MCF 10A (cell line): ENCODE data around the gene CHST9. TPM values are rescaled to one million over a fixed set of nuclear protein-coding genes. Genes with fewer than 3 reads are reported as not detected.

ENCODE experiments used
- BruUV-seq: library from RNA; stranded (reverse); fragments of 400-500 nt; replicated peaks from 2 replicates; lab custom pipeline; 2021; lab: Mats Ljungman, UMichigan
- CTCF ChIA-PET: fragments of 300-600 bp; sonication (Branson Sonifier 250); formaldehyde crosslinking; extraction: SDS; loops from one replicate; lab custom pipeline; 2021; ENCODE audit warnings: antibody characterized with exemption, inconsistent platforms; lab: Yijun Ruan, JAX
- POLR2A ChIA-PET: fragments of 300-600, 350-650 bp; sonication (Branson Sonifier 250); formaldehyde crosslinking; extraction: SDS; loops from one replicate; lab custom pipeline; 2020; ENCODE audit warnings: antibody characterized with exemption, inconsistent platforms; lab: Yijun Ruan, JAX
- DNase-seq: peaks from one replicate; pipeline ENCODE4 v3.0.0-alpha.2; 2018; ENCODE audit not compliant: unreplicated experiment
- H3K27ac Mint-ChIP-seq: one replicate; pipeline ENCODE4 v1.8.0; 2022; ENCODE audit warnings: mild to moderate bottlenecking, low read depth, mixed read lengths; ENCODE audit not compliant: unreplicated experiment
- H3K27me3 Mint-ChIP-seq: one replicate; pipeline ENCODE4 v1.8.0; 2022; ENCODE audit warnings: mixed read lengths; ENCODE audit not compliant: insufficient read depth, unreplicated experiment
- H3K36me3 Mint-ChIP-seq: one replicate; pipeline ENCODE4 v1.8.0; 2022; ENCODE audit warnings: mild to moderate bottlenecking, moderate library complexity, mixed read lengths; ENCODE audit not compliant: insufficient read depth, unreplicated experiment
- H3K4me1 Mint-ChIP-seq: one replicate; pipeline ENCODE4 v1.8.0; 2022; ENCODE audit warnings: mixed read lengths; ENCODE audit not compliant: insufficient read depth, unreplicated experiment
- H3K4me3 Mint-ChIP-seq: one replicate; pipeline ENCODE4 v1.8.0; 2022; ENCODE audit warnings: mild to moderate bottlenecking, moderate library complexity, mixed read lengths; ENCODE audit not compliant: unreplicated experiment
- H3K9me3 Mint-ChIP-seq: one replicate; pipeline ENCODE4 v1.8.0; 2022; ENCODE audit warnings: mixed read lengths; ENCODE audit not compliant: unreplicated experiment
- CTCF ChIP-seq: fragments of 200-600 bp; IDR thresholded peaks from one replicate; pipeline ENCODE4 v1.8.0; 2022; ENCODE audit warnings: antibody characterized with exemption, mild to moderate bottlenecking; ENCODE audit not compliant: unreplicated experiment
- intact Hi-C: fragments of 100-400 bp; cut with micrococcal nuclease; formaldehyde crosslinking; loops from 2 replicates; pipeline ENCODE4 v1.14.1; 2022
- total RNA-seq: library from RNA; stranded (reverse); gene quantifications from 2 replicates; pipeline ENCODE4 v1.2.3, GENCODE V29; 2022

The CHST9 gene
- total RNA-seq, 1 experiment from 2014 or later: not detected

GRCh38 chr18:26943906-26944305 is 241.2 kb downstream of the CHST9 start:
- no peaks in the 10 kb centered on the region for H3K27me3 Mint-ChIP-seq
- ChIA-PET CTCF (interaction anchor here (1.2 kb wide), 1 partner anchor 140 kb away, joined by 3 read pairs; no protein-coding TSS in a partner anchor), POLR2A (interaction anchor here (0.6 kb wide), 1 partner anchor 122 kb away, joined by 3 read pairs; no protein-coding TSS in a partner anchor)
- no peak overlapping the region for H3K27ac Mint-ChIP-seq
- no peak overlapping the region for H3K4me3 Mint-ChIP-seq
- H3K9me3 Mint-ChIP-seq: peaks cover 5% of the 10 kb centered on the region
- intact Hi-C loops: no loop called here
- no peak for TF ChIP-seq CTCF
- peaks cover 6% of the 10 kb centered on the region for H3K4me1 Mint-ChIP-seq
- no peaks in the 10 kb centered on the region for H3K36me3 Mint-ChIP-seq
- no TSS peak for BruUV-seq
- no peak for DNase-seq

GRCh38 chr18:26941584-26941983 is 243.5 kb downstream of the CHST9 start:
- TF ChIP-seq CTCF: no peak
- no peaks in the 10 kb centered on the region for H3K27me3 Mint-ChIP-seq
- intact Hi-C loops: loop anchor here (1.0 kb wide), 1 partner anchor 8 kb away; no protein-coding TSS in a partner anchor
- no peak overlapping the region for H3K4me3 Mint-ChIP-seq
- H3K36me3 Mint-ChIP-seq: no peaks in the 10 kb centered on the region
- POLR2A ChIA-PET: interaction anchor here (0.6 to 1.3 kb wide), 5 partner anchors 8 to 162 kb away, joined by 3 to 4 read pairs (median 3); no protein-coding TSS in a partner anchor
- CTCF ChIA-PET: interaction anchor here (0.7 kb wide), 1 partner anchor 19 kb away, joined by 4 read pairs; no protein-coding TSS in a partner anchor
- peak; percentile 14 for DNase-seq
- peaks cover 5% of the 10 kb centered on the region for H3K9me3 Mint-ChIP-seq
- H3K27ac Mint-ChIP-seq: no peak overlapping the region
- peaks cover 6% of the 10 kb centered on the region for H3K4me1 Mint-ChIP-seq
- BruUV-seq: no TSS peak

- Mint-ChIP-seq H3K27ac (no peak overlapping the region), H3K9me3 (peaks cover 5% of the 10 kb centered on the region), H3K4me1 (peaks cover 6% of the 10 kb centered on the region), H3K36me3 (no peaks in the 10 kb centered on the region), H3K27me3 (no peaks in the 10 kb centered on the region), H3K4me3 (no peak overlapping the region)
- TF ChIP-seq CTCF: no peak
- CTCF ChIA-PET: no interaction called here
- BruUV-seq: no TSS peak
- intact Hi-C loops: loop anchor here (1.0 kb wide), 1 partner anchor 8 kb away; no protein-coding TSS in a partner anchor
- POLR2A ChIA-PET: no interaction called here
- no peak for DNase-seq
Observed at GRCh38 chr18:26940744-26941398, 244.2 kb downstream of the CHST9 start.

DNA sequence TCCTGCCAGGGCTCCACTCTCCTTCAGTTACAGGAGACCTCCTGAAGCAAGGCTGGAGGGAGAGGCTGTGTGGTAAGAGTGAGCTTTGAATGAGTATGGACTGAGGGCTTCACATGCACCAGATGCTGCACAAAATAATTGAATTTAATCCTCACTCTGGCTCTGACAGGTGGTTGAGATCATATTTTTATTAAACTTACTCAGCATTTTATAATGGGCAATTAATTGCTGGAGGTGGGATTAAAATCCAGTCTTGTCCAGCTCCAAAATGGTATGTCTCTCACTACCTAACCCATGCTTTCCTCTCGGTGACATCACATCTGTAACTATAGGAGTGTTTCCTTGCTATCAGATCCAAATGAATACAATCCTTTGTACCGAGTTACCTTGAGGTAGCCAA is 253.4 kb downstream of the CHST9 start:
- no peak for TF ChIP-seq CTCF
- ChIA-PET CTCF (no interaction called here), POLR2A (interaction anchor here (0.9 kb wide), 1 partner anchor 15 kb away, joined by 3 read pairs; no protein-coding TSS in a partner anchor)
- H3K36me3 Mint-ChIP-seq: no peaks in the 10 kb centered on the region
- no TSS peak for BruUV-seq
- no peaks in the 10 kb centered on the region for H3K9me3 Mint-ChIP-seq
- intact Hi-C loops: no loop called here
- H3K27me3 Mint-ChIP-seq: no peaks in the 10 kb centered on the region
- H3K27ac Mint-ChIP-seq: no peak overlapping the region
- H3K4me1 Mint-ChIP-seq: no peaks in the 10 kb centered on the region
- no peak overlapping the region for H3K4me3 Mint-ChIP-seq
- DNase-seq: no peak
